Fibroblast of the aortic adventitia (primary cell): ENCODE results near the gene SLX4IP. TPM values are rescaled to one million over a fixed set of nuclear protein-coding genes. Genes with fewer than 3 reads are reported as not detected.

ENCODE experiments used
- DNase-seq: peaks from one replicate; pipeline ENCODE4 v3.0.0-alpha.2; 2010; ENCODE audit warnings: low read depth
- H3K4me3 ChIP-seq: 2 replicates; pipeline ENCODE4 v1.5.1; 2011; ENCODE audit warnings: low read depth, mild to moderate bottlenecking, control low read depth, low read length, moderate library complexity
- total RNA-seq: library from RNA; depleted of rRNA; stranded (reverse); fragments of >200 nt; gene quantifications from 2 replicates; pipeline ENCODE4 v1.2.3, GENCODE V29; 2012; ENCODE audit warnings: low replicate concordance
- TF ChIP-seq, protein P1 (sequence below): IDR thresholded peaks from 2 replicates; pipeline ENCODE4 v1.5.1; 2011; ENCODE audit warnings: mild to moderate bottlenecking, low read length, control low read depth, inconsistent platforms; ENCODE audit not compliant: insufficient read depth

SLX4IP gene
- total RNA-seq, 1 donor = 7.0 TPM

DNA sequence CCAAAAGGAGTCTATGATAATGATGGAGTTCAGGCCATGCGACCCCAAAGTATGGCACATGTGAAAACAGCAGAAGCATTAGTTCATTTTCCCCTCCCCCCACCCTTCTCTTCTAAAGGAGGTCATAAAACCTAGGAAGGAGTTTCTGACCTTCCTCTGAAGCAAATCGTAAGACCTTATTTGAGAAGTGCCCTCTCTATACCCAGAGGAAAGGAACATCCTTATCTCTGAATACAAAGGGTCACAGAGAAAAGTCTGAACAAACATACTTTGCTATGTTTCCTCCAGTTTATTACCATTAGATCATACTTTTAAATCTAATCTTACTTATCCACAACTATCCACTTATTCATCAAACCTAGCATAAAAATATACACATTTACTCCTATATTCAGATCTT is 48.6 kb downstream of the SLX4IP start:
- no peak overlapping the region for H3K4me3 ChIP-seq
- TF ChIP-seq, protein P1, sequence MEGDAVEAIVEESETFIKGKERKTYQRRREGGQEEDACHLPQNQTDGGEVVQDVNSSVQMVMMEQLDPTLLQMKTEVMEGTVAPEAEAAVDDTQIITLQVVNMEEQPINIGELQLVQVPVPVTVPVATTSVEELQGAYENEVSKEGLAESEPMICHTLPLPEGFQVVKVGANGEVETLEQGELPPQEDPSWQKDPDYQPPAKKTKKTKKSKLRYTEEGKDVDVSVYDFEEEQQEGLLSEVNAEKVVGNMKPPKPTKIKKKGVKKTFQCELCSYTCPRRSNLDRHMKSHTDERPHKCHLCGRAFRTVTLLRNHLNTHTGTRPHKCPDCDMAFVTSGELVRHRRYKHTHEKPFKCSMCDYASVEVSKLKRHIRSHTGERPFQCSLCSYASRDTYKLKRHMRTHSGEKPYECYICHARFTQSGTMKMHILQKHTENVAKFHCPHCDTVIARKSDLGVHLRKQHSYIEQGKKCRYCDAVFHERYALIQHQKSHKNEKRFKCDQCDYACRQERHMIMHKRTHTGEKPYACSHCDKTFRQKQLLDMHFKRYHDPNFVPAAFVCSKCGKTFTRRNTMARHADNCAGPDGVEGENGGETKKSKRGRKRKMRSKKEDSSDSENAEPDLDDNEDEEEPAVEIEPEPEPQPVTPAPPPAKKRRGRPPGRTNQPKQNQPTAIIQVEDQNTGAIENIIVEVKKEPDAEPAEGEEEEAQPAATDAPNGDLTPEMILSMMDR = no peak
- DNase-seq = no peak

DNA sequence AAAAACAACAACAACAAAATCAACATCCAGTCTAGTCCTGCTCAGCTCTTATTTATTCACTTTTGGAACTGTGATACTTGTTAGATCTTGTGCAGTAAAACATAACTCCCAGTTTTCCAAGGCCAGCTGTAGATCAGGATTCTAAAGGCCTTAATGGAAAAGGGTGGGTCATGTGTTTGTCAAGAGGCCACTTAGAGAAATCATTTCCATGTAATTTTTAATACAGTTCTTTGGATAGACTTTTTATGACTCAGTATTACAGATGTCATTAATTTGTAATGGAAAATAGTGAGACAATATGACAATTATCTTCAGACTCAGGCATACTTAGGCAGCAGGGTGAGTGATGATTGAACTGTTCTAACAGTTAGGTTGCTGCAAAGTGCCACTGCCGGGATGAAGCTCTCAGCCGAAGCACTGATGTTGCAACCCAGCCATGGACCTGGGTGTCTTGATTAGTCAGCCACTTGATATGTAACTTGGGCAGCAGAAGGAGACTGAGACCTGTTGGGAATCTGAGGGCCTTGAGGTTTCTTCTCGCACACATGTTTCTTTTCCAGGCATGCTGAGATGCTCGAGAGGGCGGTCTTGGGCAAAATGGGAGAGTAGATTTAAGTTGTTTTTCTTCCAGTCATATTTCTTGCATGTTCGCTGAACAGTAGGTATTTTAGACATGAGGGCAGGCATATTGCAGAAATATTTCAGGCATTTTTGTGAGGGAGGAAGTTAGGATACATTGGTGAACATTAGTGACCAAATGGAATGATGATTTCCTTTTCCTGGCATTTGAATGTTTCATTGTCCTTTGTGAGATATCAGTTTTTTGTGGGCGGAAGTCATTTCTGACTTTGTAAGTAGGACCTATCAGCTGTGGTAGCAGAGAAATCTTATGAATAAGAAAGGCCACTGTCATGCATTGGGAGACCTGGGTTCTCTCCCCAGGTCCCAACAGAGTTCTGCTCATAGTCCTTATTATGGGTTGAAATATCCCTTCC is 52.3 kb downstream of the SLX4IP start:
- no peak overlapping the region for H3K4me3 ChIP-seq
- no peak for DNase-seq
- TF ChIP-seq, protein P1 = no peak

DNA sequence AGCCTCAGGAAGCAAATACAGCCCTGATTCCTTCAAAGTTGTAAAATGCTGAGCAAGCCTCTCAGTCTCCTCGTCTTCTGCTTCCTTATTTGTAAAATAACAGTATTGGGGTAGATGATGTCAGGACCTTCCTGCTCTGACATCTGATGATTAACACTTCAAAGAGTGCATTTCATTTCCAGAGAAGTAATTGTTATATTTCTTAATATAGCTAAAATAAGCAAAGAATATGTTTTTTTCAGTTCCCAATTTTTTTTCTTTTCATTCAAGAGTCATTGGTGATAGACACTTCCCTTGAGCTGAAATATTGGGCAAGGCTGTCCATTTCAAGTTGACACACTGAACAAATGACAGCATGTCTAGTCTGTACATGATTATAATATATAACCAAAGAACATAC is 53.4 kb downstream of the SLX4IP start:
- H3K4me3 ChIP-seq = no peak overlapping the region
- no peak for DNase-seq
- TF ChIP-seq, protein P1 = no peak

GRCh38 chr20:10489853-10490252 is 54.7 kb downstream of the SLX4IP start:
- no peak for DNase-seq
- no peak overlapping the region for H3K4me3 ChIP-seq
- TF ChIP-seq, protein P1 = no peak

DNA sequence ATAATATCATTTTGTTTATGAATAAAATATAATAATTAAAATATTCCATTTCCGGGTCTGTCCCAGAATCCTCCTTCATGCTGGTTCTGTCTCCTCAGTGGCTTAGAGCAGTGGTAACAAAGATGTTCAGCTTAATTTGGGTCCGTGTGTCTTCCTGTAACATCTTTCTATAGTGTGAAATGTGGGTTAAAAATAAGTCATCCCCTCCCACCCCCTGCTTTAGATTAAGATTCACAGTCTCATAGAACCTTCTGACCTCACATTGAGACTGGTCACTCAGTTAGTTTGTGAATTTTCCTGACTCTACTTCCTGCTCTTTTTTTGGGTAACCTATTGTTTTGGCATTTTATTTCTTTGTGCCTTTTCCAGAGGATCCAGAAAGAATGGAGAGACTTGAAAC is 55.2 kb downstream of the SLX4IP start:
- no peak for DNase-seq
- TF ChIP-seq, protein P1 = no peak
- H3K4me3 ChIP-seq = no peak overlapping the region

DNA sequence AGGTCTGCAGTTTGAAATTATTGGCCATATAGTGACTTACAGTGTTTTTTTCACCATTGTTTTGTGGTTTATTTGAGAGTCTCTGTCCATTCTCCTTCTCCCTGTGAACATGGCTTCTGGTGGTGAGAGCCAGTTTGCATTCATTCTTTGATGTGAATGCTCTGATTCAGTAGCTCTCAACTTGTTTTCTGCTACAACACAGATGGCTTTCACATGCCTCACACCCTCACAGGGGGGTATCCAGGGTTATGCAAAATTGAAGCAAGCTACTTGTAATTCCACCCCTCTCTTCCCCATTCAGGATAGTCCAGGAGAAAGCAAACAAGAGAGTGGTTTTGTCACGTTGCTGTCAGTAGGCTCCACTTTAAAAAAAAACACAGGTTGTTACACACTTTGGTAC is 55.6 kb downstream of the SLX4IP start:
- H3K4me3 ChIP-seq = no peak overlapping the region
- DNase-seq = no peak
- TF ChIP-seq, protein P1 = no peak
